ENCODE measurements around the gene TEX14.

The TEX14 gene, protein sequence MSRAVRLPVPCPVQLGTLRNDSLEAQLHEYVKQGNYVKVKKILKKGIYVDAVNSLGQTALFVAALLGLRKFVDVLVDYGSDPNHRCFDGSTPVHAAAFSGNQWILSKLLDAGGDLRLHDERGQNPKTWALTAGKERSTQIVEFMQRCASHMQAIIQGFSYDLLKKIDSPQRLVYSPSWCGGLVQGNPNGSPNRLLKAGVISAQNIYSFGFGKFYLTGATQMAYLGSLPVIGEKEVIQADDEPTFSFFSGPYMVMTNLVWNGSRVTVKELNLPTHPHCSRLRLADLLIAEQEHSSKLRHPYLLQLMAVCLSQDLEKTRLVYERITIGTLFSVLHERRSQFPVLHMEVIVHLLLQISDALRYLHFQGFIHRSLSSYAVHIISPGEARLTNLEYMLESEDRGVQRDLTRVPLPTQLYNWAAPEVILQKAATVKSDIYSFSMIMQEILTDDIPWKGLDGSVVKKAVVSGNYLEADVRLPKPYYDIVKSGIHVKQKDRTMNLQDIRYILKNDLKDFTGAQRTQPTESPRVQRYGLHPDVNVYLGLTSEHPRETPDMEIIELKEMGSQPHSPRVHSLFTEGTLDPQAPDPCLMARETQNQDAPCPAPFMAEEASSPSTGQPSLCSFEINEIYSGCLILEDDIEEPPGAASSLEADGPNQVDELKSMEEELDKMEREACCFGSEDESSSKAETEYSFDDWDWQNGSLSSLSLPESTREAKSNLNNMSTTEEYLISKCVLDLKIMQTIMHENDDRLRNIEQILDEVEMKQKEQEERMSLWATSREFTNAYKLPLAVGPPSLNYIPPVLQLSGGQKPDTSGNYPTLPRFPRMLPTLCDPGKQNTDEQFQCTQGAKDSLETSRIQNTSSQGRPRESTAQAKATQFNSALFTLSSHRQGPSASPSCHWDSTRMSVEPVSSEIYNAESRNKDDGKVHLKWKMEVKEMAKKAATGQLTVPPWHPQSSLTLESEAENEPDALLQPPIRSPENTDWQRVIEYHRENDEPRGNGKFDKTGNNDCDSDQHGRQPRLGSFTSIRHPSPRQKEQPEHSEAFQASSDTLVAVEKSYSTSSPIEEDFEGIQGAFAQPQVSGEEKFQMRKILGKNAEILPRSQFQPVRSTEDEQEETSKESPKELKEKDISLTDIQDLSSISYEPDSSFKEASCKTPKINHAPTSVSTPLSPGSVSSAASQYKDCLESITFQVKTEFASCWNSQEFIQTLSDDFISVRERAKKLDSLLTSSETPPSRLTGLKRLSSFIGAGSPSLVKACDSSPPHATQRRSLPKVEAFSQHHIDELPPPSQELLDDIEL (N-terminal part only)

GRCh38 chr17:58691701-58692238 is at the start of gene TEX14:
TSS of gene TEX14 (minus strand) at chr17:58692045. CDS start at chr17:58652001, 40,044 bp downstream.
- no peaks in the 10 kb centered on the region for H3K27me3 ChIP-seq (ENCODE audit: control insufficient read depth in 5 of 5, insufficient read depth in 4 of 5, low read length in 5 of 5)

GRCh38 chr17:58741121-58741625 is 49.3 kb upstream of the TEX14 start:
- Histone ChIP-seq H3K27me3 (ENCODE audit: control insufficient read depth in 5 of 5, insufficient read depth in 4 of 5, low read length in 5 of 5) (no peaks in the 10 kb centered on the region), H3K9me3 (ENCODE audit: control insufficient read depth in 5 of 5, low read length in 5 of 5) (no peaks in the 10 kb centered on the region), H3K36me3 (ENCODE audit: control insufficient read depth in 5 of 5, insufficient read depth in 5 of 5, low read length in 5 of 5) (no peaks in the 10 kb centered on the region), H3K27ac (ENCODE audit: low read depth, low read length) (no peak overlapping the region), H3K4me3 (ENCODE audit: low read depth in 1 of 5, low read length in 5 of 5) (no peak overlapping the region), H3K9ac (ENCODE audit: low read length in 5 of 5) (no peak overlapping the region), H3K4me1 (ENCODE audit: control insufficient read depth in 5 of 5, insufficient read depth in 5 of 5, low read length in 5 of 5) (no peaks in the 10 kb centered on the region)

More at GRCh38 chr17:58691701-58692238, at the start of gene TEX14:
- H3K9me3 ChIP-seq (ENCODE audit: control insufficient read depth in 5 of 5, low read length in 5 of 5): no peaks in the 10 kb centered on the region
- peaks cover 0 to 9% (median 0%) of the 10 kb centered on the region in 5 donors for H3K36me3 ChIP-seq (ENCODE audit: control insufficient read depth in 5 of 5, insufficient read depth in 5 of 5, low read length in 5 of 5)
- peak within 1 kb of the TSS; percentile 75 to 96 (median 87) for H3K4me3 ChIP-seq (ENCODE audit: low read depth in 1 of 5, low read length in 5 of 5)
- peak within 1 kb of the TSS; percentile 76 for H3K27ac ChIP-seq (ENCODE audit: low read depth, low read length)
- peak within 1 kb of the TSS; percentile 69 to 98 (median 88) for H3K9ac ChIP-seq (ENCODE audit: low read length in 5 of 5)
- peaks cover 2 to 20% (median 18%) of the 10 kb centered on the region in 5 donors for H3K4me1 ChIP-seq (ENCODE audit: control insufficient read depth in 5 of 5, insufficient read depth in 5 of 5, low read length in 5 of 5)

GRCh38 chr17:58734811-58735210 is 43.0 kb upstream of the TEX14 start:
- Histone ChIP-seq H3K27me3 (ENCODE audit: control insufficient read depth in 5 of 5, insufficient read depth in 4 of 5, low read length in 5 of 5) (no peaks in the 10 kb centered on the region), H3K9me3 (ENCODE audit: control insufficient read depth in 5 of 5, low read length in 5 of 5) (no peaks in the 10 kb centered on the region), H3K4me3 (ENCODE audit: low read depth in 1 of 5, low read length in 5 of 5) (no peak overlapping the region), H3K36me3 (ENCODE audit: control insufficient read depth in 5 of 5, insufficient read depth in 5 of 5, low read length in 5 of 5) (peaks cover 0 to 8% (median 3%) of the 10 kb centered on the region in 5 donors), H3K9ac (ENCODE audit: low read length in 5 of 5) (no peak overlapping the region), H3K27ac (ENCODE audit: low read depth, low read length) (no peak overlapping the region), H3K4me1 (ENCODE audit: control insufficient read depth in 5 of 5, insufficient read depth in 5 of 5, low read length in 5 of 5) (no peaks in the 10 kb centered on the region)

DNA sequence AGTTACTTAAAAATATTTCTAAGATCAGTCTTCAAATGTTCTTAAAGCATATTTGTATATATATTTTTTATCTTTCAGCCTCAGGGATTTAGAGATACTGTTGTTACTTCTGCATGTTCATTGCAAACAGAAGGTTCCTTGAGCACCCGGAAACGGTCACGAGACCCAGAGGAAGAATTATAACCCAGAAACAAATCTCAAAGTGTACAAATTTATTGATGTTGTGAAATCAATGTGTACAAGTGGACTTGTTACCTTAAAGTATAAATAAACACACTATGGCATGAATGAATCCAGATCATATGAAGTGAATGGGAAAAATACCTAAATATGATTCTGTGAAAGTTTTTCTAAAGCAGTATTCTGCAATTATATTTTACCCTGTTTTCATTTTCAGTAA is 42.2 kb upstream of the TEX14 start:
- H3K4me3 ChIP-seq (ENCODE audit: low read depth in 1 of 5, low read length in 5 of 5): no peak overlapping the region
- peaks cover 0 to 8% (median 3%) of the 10 kb centered on the region in 5 donors for H3K36me3 ChIP-seq (ENCODE audit: control insufficient read depth in 5 of 5, insufficient read depth in 5 of 5, low read length in 5 of 5)
- H3K4me1 ChIP-seq (ENCODE audit: control insufficient read depth in 5 of 5, insufficient read depth in 5 of 5, low read length in 5 of 5): no peaks in the 10 kb centered on the region
- H3K27ac ChIP-seq (ENCODE audit: low read depth, low read length): no peak overlapping the region
- H3K9ac ChIP-seq (ENCODE audit: low read length in 5 of 5): no peak overlapping the region
- no peaks in the 10 kb centered on the region for H3K27me3 ChIP-seq (ENCODE audit: control insufficient read depth in 5 of 5, insufficient read depth in 4 of 5, low read length in 5 of 5)
- H3K9me3 ChIP-seq (ENCODE audit: control insufficient read depth in 5 of 5, low read length in 5 of 5): no peaks in the 10 kb centered on the region

GRCh38 chr17:58730937-58731336 is 39.1 kb upstream of the TEX14 start:
- Histone ChIP-seq H3K4me1 (ENCODE audit: control insufficient read depth in 5 of 5, insufficient read depth in 5 of 5, low read length in 5 of 5) (no peaks in the 10 kb centered on the region), H3K9ac (ENCODE audit: low read length in 5 of 5) (no peak overlapping the region), H3K27ac (ENCODE audit: low read depth, low read length) (no peak overlapping the region), H3K4me3 (ENCODE audit: low read depth in 1 of 5, low read length in 5 of 5) (no peak overlapping the region), H3K9me3 (ENCODE audit: control insufficient read depth in 5 of 5, low read length in 5 of 5) (no peaks in the 10 kb centered on the region), H3K27me3 (ENCODE audit: control insufficient read depth in 5 of 5, insufficient read depth in 4 of 5, low read length in 5 of 5) (no peaks in the 10 kb centered on the region), H3K36me3 (ENCODE audit: control insufficient read depth in 5 of 5, insufficient read depth in 5 of 5, low read length in 5 of 5) (peaks cover 0 to 8% (median 3%) of the 10 kb centered on the region in 5 donors)

DNA sequence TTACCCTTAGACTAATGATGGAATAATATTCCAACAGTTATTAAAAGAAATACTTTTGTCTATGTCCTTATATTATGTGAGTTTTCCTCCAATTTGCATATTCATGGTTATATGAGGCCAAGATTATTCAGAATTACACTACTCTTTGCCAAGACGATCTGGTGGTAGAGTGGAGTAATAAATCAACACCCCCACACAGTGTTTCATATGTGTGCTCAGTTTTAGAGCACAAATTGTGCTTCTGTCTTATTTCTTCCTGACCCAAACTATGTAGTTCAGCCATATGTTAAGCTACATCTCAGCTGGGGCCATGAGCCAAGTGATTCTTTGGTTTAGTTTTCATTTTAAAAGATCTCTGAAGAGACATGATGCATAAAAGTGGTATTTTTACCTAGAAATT is 37.0 kb upstream of the TEX14 start:
- Histone ChIP-seq H3K9ac (ENCODE audit: low read length in 5 of 5) (no peak overlapping the region), H3K27ac (ENCODE audit: low read depth, low read length) (no peak overlapping the region), H3K4me3 (ENCODE audit: low read depth in 1 of 5, low read length in 5 of 5) (no peak overlapping the region), H3K4me1 (ENCODE audit: control insufficient read depth in 5 of 5, insufficient read depth in 5 of 5, low read length in 5 of 5) (no peaks in the 10 kb centered on the region), H3K9me3 (ENCODE audit: control insufficient read depth in 5 of 5, low read length in 5 of 5) (no peaks in the 10 kb centered on the region), H3K27me3 (ENCODE audit: control insufficient read depth in 5 of 5, insufficient read depth in 4 of 5, low read length in 5 of 5) (no peaks in the 10 kb centered on the region), H3K36me3 (ENCODE audit: control insufficient read depth in 5 of 5, insufficient read depth in 5 of 5, low read length in 5 of 5) (peaks cover 4 to 7% (median 4%) of the 10 kb centered on the region in 5 donors)

GRCh38 chr17:58722696-58723095 is 30.9 kb upstream of the TEX14 start:
- H3K27me3 ChIP-seq (ENCODE audit: control insufficient read depth in 5 of 5, insufficient read depth in 4 of 5, low read length in 5 of 5): no peaks in the 10 kb centered on the region
- H3K4me3 ChIP-seq (ENCODE audit: low read depth in 1 of 5, low read length in 5 of 5): no peak overlapping the region
- H3K9ac ChIP-seq (ENCODE audit: low read length in 5 of 5): no peak overlapping the region
- peaks cover 21 to 30% (median 22%) of the 10 kb centered on the region in 5 donors for H3K36me3 ChIP-seq (ENCODE audit: control insufficient read depth in 5 of 5, insufficient read depth in 5 of 5, low read length in 5 of 5)
- no peaks in the 10 kb centered on the region for H3K9me3 ChIP-seq (ENCODE audit: control insufficient read depth in 5 of 5, low read length in 5 of 5)
- H3K27ac ChIP-seq (ENCODE audit: low read depth, low read length): no peak overlapping the region
- no peaks in the 10 kb centered on the region for H3K4me1 ChIP-seq (ENCODE audit: control insufficient read depth in 5 of 5, insufficient read depth in 5 of 5, low read length in 5 of 5)

- Histone ChIP-seq H3K9ac (ENCODE audit: low read length in 5 of 5) (no peak overlapping the region), H3K9me3 (ENCODE audit: control insufficient read depth in 5 of 5, low read length in 5 of 5) (no peaks in the 10 kb centered on the region), H3K27me3 (ENCODE audit: control insufficient read depth in 5 of 5, insufficient read depth in 4 of 5, low read length in 5 of 5) (no peaks in the 10 kb centered on the region), H3K4me1 (ENCODE audit: control insufficient read depth in 5 of 5, insufficient read depth in 5 of 5, low read length in 5 of 5) (no peaks in the 10 kb centered on the region), H3K4me3 (ENCODE audit: low read depth in 1 of 5, low read length in 5 of 5) (no peak overlapping the region), H3K36me3 (ENCODE audit: control insufficient read depth in 5 of 5, insufficient read depth in 5 of 5, low read length in 5 of 5) (peaks cover 21 to 30% (median 22%) of the 10 kb centered on the region in 5 donors), H3K27ac (ENCODE audit: low read depth, low read length) (no peak overlapping the region)
Measured at GRCh38 chr17:58722274-58722673, 30.4 kb upstream of the TEX14 start.

GRCh38 chr17:58710948-58711552 is 19.2 kb upstream of the TEX14 start:
- Histone ChIP-seq H3K9ac (ENCODE audit: low read length in 5 of 5) (no peak overlapping the region), H3K36me3 (ENCODE audit: control insufficient read depth in 5 of 5, insufficient read depth in 5 of 5, low read length in 5 of 5) (peaks cover 12 to 23% (median 16%) of the 10 kb centered on the region in 5 donors), H3K9me3 (ENCODE audit: control insufficient read depth in 5 of 5, low read length in 5 of 5) (no peaks in the 10 kb centered on the region), H3K27me3 (ENCODE audit: control insufficient read depth in 5 of 5, insufficient read depth in 4 of 5, low read length in 5 of 5) (no peaks in the 10 kb centered on the region), H3K4me3 (ENCODE audit: low read depth in 1 of 5, low read length in 5 of 5) (no peak overlapping the region), H3K27ac (ENCODE audit: low read depth, low read length) (no peak overlapping the region), H3K4me1 (ENCODE audit: control insufficient read depth in 5 of 5, insufficient read depth in 5 of 5, low read length in 5 of 5) (no peaks in the 10 kb centered on the region)

Measured in subcutaneous abdominal adipose tissue (tissue), 5 donors.